ENCODE data around the gene PTMA.
"Not testable (repeated sequence)": the region's sequence is repeated elsewhere in the genome, so short reads cannot be mapped to it uniquely, and the experiment has no call there.

Gene PTMA

GRCh38 chr2:231717281-231718171, 9.2 kb downstream of the PTMA start:
- DNase-seq, result no peak

GRCh38 chr2:231718799-231719198, 10.5 kb downstream of the PTMA start:
- DNase-seq, result no peak

GRCh38 chr2:231720292-231720986, 12.1 kb downstream of the PTMA start:
- DNase-seq, result no peak

GRCh38 chr2:231720987-231721966, 13.0 kb downstream of the PTMA start:
- no peak for DNase-seq

GRCh38 chr2:231722721-231723307, 14.5 kb downstream of the PTMA start:
- no peak for DNase-seq

GRCh38 chr2:231725476-231725875, 17.2 kb downstream of the PTMA start:
- no peak for DNase-seq

GRCh38 chr2:231726276-231726675, 18.0 kb downstream of the PTMA start:
- no peak for DNase-seq

GRCh38 chr2:231727621-231728020, 19.3 kb downstream of the PTMA start:
- no peak for DNase-seq

- DNase-seq, result no peak
Measured at GRCh38 chr2:231732604-231733003, 24.3 kb downstream of the PTMA start.

- DNase-seq, result no peak
Measured at GRCh38 chr2:231737761-231738160, 29.4 kb downstream of the PTMA start.

GRCh38 chr2:231743376-231744116, 35.2 kb downstream of the PTMA start:
- DNase-seq, result no peak

GRCh38 chr2:231745303-231746038, 37.1 kb downstream of the PTMA start:
- no peak for DNase-seq

- DNase-seq, result not testable (repeated sequence)
Measured at GRCh38 chr2:231748153-231748896, 40.0 kb downstream of the PTMA start.

- DNase-seq, result not testable (repeated sequence)
Measured at GRCh38 chr2:231749016-231749415, 40.7 kb downstream of the PTMA start.

GRCh38 chr2:231751042-231751815, 42.9 kb downstream of the PTMA start:
- no peak for DNase-seq

- DNase-seq, result no peak
Measured at GRCh38 chr2:231752061-231752460, 43.7 kb downstream of the PTMA start.

- no peak for DNase-seq
Measured at GRCh38 chr2:231761735-231762134, 53.4 kb downstream of the PTMA start.

Measured in activated effector memory CD4-positive, alpha-beta T cell treated with Interleukin-2 at 50 U/mL for 16 hours (primary cell).